Stimulated activated CD8-positive, alpha-beta memory T cell treated with anti-CD3 and anti-CD28 coated beads, Interleukin-4, amount 100 ng/mL, for 1 hour (primary cell): ENCODE data around the gene ZFR.
"Not testable (repeated sequence)": the region's sequence is repeated elsewhere in the genome, so short reads cannot be mapped to it uniquely, and the experiment has no call there.

Source experiments
- DNase-seq, 2 donors: peaks; one replicate each; pipeline ENCODE4 v3.0.0-alpha.2; 2020; ENCODE audit warnings: low read depth in 2 of 2, low spot score in 1 of 2

Gene ZFR

DNA sequence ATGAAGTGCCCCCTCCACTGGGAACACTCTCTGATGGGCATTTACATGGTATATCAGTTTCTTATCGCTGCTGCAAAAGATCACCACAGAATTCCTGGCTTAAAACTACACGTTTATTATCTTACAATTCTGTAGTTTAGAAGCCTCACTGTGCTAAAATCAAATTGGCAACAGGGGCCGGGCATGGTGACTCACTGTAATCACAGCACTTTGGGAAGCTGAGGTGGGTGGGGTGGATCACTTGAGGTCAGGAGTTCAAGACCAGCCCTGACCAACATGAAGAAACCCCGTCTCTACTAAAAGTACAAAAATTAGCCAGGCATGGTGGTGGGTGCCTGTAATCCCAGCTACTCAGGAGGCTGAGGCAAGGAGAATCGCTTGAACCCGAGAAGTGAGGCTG lies 7.8 kb upstream of the ZFR start:
- not testable (repeated sequence) for DNase-seq

DNA sequence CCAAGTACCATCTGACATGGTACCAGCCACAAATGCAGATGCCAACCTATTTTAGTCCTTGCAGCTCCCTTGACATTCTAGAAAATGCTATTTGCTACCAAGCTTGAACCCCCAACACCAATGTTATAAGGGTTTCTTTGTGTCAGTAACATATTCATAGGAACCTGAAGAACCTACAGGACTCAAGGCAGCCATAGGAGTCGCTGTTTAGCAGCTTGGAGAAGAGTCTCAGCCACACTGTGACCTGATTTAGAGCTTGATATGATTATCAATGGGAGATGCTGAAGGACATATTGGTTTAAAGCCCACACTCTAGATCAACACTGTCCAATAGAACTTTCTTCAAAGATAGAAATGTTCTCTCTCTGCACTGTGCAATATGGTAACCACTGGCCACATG lies 6.4 kb upstream of the ZFR start:
- DNase-seq, result no peak

DNA sequence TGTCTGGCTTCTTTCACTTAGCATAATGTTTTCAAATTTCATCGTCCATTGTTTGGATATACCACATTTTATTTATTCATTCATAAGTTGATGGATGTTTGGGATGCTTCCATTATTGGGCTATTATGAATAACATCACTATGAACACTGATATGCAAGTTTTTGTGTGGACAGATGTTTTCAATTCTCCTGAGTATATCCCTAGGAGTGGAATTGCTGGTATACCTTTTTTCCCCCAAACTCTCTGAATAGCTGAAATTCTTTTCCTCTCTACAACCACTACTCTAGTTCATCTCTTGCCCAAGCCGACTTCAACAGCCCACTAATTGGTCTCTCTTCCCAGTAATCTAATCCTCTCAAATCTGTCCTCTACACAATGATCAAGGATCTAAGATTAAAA lies 4.7 kb upstream of the ZFR start:
- no peak for DNase-seq

DNA sequence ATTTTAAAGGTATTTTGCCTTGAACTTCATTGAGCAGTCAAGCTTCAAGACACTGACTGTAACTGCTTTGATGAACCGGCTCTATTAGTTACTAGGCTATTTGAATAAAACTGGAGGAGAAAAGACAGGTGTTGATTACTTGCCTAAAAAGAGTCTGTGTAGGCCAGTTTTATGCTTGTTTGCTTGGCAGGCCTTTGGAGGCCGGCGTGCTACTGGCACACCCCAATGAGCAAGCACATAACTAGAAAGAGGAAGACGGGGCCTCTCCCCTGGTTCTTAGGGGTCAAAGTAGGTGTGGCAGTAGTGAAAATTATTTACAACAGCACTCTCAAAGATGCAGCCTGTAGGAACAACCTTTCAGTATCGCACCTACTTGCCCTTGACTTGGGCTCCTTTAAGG lies 2.1 kb upstream of the ZFR start:
- DNase-seq, result no peak

DNA sequence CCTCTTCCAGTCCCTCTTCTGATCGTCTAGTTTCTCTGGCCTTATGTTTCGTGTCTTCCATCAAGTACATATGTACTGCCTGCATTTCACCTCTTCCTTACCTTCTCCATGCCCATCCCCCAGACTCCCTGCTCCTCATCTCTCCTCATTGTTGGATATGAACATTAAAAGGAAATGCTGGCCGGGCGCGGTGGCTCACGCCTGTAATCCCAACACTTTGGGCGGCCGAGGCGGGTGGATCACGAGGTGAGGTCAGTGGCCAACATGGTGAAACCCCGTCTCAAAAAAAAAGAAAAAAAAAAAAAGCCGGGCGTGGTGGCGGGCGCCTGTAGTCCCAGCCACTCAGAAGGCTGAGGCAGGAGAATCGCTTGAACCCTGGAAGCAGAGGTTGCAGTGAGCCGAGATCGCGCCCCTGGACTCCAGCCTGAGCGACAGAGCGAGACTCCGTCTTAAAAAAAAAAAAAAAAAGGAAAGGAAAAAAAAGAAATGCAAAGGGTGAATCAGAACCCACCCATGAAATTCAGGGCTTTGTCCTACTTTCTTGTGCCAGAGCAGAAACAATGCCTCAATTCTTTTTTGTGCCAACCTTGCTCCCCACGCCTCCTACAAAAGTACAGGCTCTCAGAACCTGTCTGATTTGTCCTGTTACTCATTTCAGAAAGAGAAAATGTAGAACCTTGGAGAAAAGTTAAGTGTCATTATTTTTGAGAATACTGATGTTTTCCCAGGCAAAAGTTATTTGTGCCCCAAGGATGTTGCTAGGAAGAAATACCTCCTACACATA lies 1.5 kb upstream of the ZFR start:
- DNase-seq, result no peak

DNA sequence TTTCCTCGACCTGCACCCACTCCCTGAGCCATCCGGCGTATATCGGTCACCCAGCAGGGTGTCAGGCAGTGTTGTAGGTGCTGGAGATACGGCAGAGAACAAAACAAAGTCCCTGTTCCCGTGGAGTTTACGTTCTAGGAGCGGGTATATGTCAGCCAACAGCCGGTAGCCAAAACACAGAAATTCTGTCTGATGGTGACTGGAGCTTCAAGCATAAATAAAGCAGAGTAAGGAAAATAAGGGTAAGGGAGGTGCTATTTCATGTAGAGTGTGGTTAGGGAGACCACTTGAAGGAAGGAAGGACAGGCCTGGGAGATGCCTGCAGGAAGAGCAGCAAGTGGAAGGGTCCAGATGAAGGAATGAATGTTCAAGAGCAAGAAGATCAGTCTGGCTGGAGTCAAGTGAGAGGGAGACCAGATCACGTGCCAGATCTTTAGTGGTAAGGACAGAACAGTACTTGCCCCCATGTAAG lies 783 bp upstream of the ZFR start:
- no peak for DNase-seq

- peak in 1 of 2 donors; percentile 19 for DNase-seq
These were observed 754 bp downstream of the ZFR start for GRCh38 chr5:32443541-32444430.

DNA sequence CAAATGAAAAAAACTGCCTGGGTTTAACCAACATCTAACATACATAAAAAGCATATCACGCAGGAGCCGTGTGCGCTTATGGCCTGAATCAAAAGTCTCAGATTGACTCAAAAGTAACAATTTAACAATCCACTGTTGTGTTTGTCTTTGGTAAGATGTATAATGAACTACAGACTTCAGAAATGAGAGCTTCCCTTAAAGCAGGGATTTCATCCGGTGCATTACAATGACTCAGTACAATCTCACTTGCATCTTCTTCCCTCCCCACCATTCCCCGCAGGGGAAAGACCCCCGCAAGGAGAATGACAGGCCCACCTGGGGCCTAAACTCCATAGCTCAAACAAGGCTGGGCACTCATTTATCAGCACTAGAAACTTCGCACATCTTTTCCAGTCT lies 1.4 kb downstream of the ZFR start:
- DNase-seq, result no peak

- no peak for DNase-seq
These were observed 5.4 kb downstream of the ZFR start for GRCh38 chr5:32439086-32439642.

- DNase-seq, result no peak
These were observed 7.8 kb downstream of the ZFR start for GRCh38 chr5:32436553-32437242.

GRCh38 chr5:32435383-32435782 lies 9.2 kb downstream of the ZFR start:
- no peak for DNase-seq

DNA sequence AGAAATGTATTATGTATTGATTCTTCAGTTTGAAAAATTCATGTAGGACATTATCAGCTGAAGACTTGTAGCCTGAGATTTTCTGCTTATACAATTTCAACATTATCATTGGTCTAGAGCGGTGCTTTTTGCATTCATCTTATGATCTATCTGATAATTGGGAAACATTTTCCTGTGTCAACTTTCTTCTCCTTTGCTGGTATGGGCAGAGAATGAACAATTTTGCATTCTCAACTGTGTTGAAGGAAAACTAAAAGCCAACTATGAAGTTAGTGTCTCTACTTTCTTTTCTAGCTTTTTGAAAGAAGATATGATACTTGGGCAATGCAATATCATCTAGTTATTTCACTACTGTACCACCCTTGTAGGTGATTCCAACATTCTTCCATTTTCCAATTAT lies 10.3 kb downstream of the ZFR start:
- DNase-seq, result no peak

- DNase-seq, result no peak
These were observed 11.9 kb downstream of the ZFR start for GRCh38 chr5:32432633-32433032.

DNA sequence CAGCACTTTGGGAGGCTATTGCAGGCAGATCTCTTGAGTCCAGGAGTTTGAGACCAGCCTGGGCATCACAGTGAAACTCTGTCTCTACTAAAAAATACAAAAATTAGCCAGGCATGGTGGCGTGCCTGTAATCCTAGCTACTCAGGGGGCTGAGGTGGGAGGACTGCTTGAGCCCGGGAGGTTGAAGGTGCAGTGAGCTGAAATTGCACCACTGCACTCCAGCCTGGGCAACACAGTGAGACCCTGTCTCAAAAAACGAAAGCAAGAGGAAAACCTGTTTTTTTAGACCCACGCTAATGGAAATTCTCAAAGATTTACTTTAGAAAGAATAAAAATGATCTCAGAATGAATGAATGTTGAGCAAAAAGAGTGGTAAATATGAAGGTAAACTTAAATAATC lies 13.7 kb downstream of the ZFR start:
- not testable (repeated sequence) for DNase-seq

DNA sequence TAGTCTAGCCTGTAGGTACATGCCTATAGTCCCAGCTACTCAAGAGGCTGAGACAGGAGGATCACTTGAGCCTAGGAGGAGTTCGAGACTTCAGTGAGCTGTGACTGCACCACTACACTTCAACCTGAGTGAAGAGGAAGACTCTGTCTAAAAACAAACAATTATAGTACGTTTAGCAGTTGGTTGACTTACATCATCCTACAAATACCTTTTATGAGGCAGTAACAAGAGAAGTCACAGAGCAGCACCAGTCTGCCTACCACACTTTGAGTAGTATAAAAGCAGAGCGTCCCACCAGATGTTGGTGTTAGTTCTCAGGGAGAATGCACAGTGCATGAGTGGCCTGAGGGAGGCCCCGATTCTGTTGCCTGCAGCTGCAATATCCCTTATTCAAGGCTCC lies 16.1 kb downstream of the ZFR start:
- no peak for DNase-seq

DNA sequence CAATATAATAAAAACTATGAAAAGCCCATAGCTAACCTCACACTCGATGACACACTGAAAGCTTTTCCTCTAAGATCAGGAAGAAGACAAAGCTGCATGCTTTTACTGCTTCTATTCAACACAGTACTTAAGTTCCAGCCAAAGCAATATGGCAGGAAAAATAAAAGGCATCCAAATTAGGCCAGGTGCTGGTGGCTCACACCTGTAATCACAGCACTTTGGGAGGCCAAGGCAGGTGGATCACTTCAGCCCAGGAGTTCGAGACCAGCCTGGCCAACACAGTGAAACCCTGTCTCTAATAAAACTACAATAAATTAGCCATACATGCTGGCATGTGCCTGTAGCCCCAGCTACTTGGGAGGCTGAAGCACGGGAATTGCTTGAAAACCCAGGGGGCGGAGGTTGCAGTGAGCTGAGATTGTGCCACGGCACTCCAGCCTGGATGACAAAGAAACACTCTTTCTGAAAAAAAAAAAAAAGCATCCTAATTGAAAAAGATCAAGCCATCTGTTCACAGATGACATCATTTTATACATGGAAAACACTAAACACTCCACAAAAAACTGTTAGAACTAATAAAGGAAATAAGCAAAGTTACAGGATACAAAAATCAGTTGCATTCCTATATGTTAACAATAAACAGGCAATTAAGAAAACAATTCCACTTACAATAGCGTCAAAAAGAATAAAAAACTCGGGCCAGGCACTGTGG lies 17.9 kb downstream of the ZFR start:
- no peak for DNase-seq

- no peak for DNase-seq
These were observed 21.8 kb downstream of the ZFR start for GRCh38 chr5:32422697-32423096.

GRCh38 chr5:32421075-32421474 lies 23.5 kb downstream of the ZFR start:
- no peak for DNase-seq

GRCh38 chr5:32420506-32420905 lies 24.0 kb downstream of the ZFR start:
- no peak for DNase-seq

DNA sequence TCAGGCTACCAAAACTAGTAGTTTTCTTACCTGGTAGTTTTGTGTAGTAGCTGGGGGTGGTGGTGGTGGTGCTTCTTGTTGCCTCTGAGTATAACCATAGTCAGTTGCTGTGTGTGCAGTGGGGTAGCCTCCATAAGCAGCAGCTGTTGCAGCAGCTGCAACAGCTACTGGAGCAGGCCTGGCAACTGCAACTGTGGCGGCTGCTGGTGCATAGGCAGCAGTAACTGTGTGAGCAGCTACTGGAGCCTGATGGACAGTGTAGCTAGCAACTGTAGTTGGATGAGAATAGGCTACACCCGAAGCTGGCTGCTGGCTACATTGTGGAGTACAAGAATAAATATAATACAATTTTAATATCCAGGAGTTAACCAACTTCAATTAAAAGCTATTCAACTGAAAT lies 24.7 kb downstream of the ZFR start:
- DNase-seq, result no peak
